Hepatocyte (in vitro differentiated cells): ENCODE measurements around the gene PRRG3. TPM values are rescaled to one million over a fixed set of nuclear protein-coding genes. Genes with fewer than 3 reads are reported as not detected.

ENCODE experiments used
- DNase-seq: peaks from one replicate; pipeline ENCODE4 v3.0.0-alpha.2; 2016; ENCODE audit warnings: low spot score
- H2AFZ ChIP-seq: fragments of 200-600 bp; sonication (generic); 2 replicates; pipeline ENCODE4 v1.6.0; 2016; ENCODE audit warnings: antibody characterized with exemption, mild to moderate bottlenecking
- H3K27ac ChIP-seq: fragments of 200-600 bp; sonication (generic); 2 replicates; pipeline ENCODE4 v1.5.1; 2016; ENCODE audit warnings: mild to moderate bottlenecking
- H3K27me3 ChIP-seq: fragments of 200-600 bp; sonication (generic); 2 replicates; pipeline ENCODE4 v1.6.1; 2016
- H3K36me3 ChIP-seq: fragments of 200-600 bp; sonication (generic); replicated peaks from 2 replicates; pipeline ENCODE4 v1.5.1; 2016; ENCODE audit warnings: low read depth; ENCODE audit not compliant: insufficient read depth
- H3K4me1 ChIP-seq: fragments of 200-600 bp; sonication (generic); 2 replicates; pipeline ENCODE4 v1.5.1; 2016; ENCODE audit warnings: mild to moderate bottlenecking, moderate library complexity; ENCODE audit not compliant: insufficient read depth
- H3K4me2 ChIP-seq: fragments of 200-600 bp; sonication (generic); 2 replicates; pipeline ENCODE4 v1.6.0; 2016
- H3K4me3 ChIP-seq: fragments of 200-600 bp; sonication (generic); 2 replicates; pipeline ENCODE4 v1.5.1; 2016; ENCODE audit warnings: mild to moderate bottlenecking
- H3K79me2 ChIP-seq: fragments of 200-600 bp; sonication (generic); 2 replicates; pipeline ENCODE4 v1.6.0; 2017; ENCODE audit warnings: mild to moderate bottlenecking
- H3K9me2 ChIP-seq: fragments of 200-600 bp; sonication (generic); replicated peaks from 2 replicates; pipeline ENCODE4 v1.6.0; 2017; ENCODE audit warnings: mild to moderate bottlenecking; ENCODE audit not compliant: insufficient read depth
- H3K9me3 ChIP-seq: fragments of 200-600 bp; sonication (generic); 2 replicates; pipeline ENCODE4 v1.5.1; 2016; ENCODE audit warnings: low read depth, mild to moderate bottlenecking
- H4K20me1 ChIP-seq: fragments of 200-600 bp; sonication (generic); 2 replicates; pipeline ENCODE4 v1.6.0; 2016; ENCODE audit warnings: mild to moderate bottlenecking; ENCODE audit not compliant: insufficient read depth, poor library complexity, severe bottlenecking
- EZH2 ChIP-seq: fragments of 200-600 bp; sonication (generic); IDR thresholded peaks from 2 replicates; pipeline ENCODE4 v1.6.1; 2016; ENCODE audit warnings: antibody characterized with exemption, mild to moderate bottlenecking, borderline replicate concordance
- EZH2phosphoT487 ChIP-seq: fragments of 200-600 bp; sonication (generic); IDR thresholded peaks from one replicate; pipeline ENCODE4 v1.6.1; 2018; ENCODE audit warnings: antibody characterized with exemption, mild to moderate bottlenecking, low read depth, moderate library complexity; ENCODE audit not compliant: unreplicated experiment, severe bottlenecking
- WGBS: methylation state at CpG from one replicate; pipeline ENCODE4 v1.1.6; 2016; ENCODE audit warnings: low lambda C conversion rate; ENCODE audit errors: missing lambda C conversion rate; 5-methylcytosine and 5-hydroxymethylcytosine counted together
- polyA plus RNA-seq: library from polyadenylated mRNA; unstranded; fragments of >200 nt; fragmentation: Nextera tagmentation; extraction: Ambion mirVana; gene quantifications from 2 replicates; pipeline ENCODE4 v1.2.1, GENCODE V29; 2016
- total RNA-seq: library from RNA; depleted of rRNA; stranded (reverse); fragments of >200 nt; gene quantifications from 2 replicates; pipeline ENCODE4 v1.2.3, GENCODE V29; 2014
- TF ChIP-seq, protein P1 (sequence below): fragments of 200-600 bp; sonication (generic); IDR thresholded peaks from 2 replicates; pipeline ENCODE4 v1.5.1; 2016; ENCODE audit warnings: antibody characterized with exemption, mild to moderate bottlenecking; ENCODE audit not compliant: poor library complexity

PRRG3 gene
- total and polyA plus RNA-seq, 2 experiments from 2014 or later: 0.17 to 0.22 TPM

DNA sequence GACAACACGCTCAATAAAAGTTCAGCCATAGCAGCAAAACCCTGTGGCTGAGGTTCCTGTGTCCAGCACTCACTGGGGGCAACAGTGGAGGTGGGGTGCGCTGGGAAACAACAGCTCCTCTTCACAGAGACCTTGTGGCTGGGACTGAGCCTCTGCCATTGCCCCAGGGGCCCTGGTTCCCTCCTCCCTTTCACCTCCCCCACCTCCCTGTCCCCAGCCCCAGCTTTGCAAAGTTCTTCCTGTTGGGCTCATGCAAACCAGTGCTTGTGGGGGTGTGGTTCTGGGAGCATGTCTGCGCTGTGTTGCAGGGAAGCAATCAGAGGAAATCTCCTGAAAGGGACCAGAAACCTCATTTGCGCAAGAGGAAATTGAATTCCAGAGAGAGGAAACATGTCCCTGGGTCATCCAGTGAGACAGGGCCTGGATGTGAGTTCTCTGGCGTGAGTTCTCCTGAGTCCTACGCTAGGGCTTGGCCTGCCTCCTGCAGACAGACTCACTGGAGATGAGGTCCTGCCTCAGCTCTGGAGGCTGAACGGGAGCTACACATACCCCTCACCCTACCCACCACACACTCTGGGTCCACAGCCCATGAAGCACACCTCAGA is 28.0 kb downstream of the PRRG3 start:
- Histone ChIP-seq H4K20me1 (no peaks in the 10 kb centered on the region), H3K27me3 (no peaks in the 10 kb centered on the region), H3K27ac (no peak overlapping the region), H3K4me1 (no peaks in the 10 kb centered on the region), H3K36me3 (no peaks in the 10 kb centered on the region), H3K4me2 (no peak overlapping the region), H3K9me2 (no peaks in the 10 kb centered on the region), H3K79me2 (no peaks in the 10 kb centered on the region), H3K4me3 (no peak overlapping the region), H3K9me3 (no peaks in the 10 kb centered on the region), H2AFZ (no peak overlapping the region)
- DNase-seq: no peak
- TF ChIP-seq EZH2phosphoT487 (no peak), EZH2 (no peak)
- TF ChIP-seq, protein P1, sequence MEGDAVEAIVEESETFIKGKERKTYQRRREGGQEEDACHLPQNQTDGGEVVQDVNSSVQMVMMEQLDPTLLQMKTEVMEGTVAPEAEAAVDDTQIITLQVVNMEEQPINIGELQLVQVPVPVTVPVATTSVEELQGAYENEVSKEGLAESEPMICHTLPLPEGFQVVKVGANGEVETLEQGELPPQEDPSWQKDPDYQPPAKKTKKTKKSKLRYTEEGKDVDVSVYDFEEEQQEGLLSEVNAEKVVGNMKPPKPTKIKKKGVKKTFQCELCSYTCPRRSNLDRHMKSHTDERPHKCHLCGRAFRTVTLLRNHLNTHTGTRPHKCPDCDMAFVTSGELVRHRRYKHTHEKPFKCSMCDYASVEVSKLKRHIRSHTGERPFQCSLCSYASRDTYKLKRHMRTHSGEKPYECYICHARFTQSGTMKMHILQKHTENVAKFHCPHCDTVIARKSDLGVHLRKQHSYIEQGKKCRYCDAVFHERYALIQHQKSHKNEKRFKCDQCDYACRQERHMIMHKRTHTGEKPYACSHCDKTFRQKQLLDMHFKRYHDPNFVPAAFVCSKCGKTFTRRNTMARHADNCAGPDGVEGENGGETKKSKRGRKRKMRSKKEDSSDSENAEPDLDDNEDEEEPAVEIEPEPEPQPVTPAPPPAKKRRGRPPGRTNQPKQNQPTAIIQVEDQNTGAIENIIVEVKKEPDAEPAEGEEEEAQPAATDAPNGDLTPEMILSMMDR: no peak
- WGBS: 84% methylated on average over 7 of the region's 7 CpGs

DNA sequence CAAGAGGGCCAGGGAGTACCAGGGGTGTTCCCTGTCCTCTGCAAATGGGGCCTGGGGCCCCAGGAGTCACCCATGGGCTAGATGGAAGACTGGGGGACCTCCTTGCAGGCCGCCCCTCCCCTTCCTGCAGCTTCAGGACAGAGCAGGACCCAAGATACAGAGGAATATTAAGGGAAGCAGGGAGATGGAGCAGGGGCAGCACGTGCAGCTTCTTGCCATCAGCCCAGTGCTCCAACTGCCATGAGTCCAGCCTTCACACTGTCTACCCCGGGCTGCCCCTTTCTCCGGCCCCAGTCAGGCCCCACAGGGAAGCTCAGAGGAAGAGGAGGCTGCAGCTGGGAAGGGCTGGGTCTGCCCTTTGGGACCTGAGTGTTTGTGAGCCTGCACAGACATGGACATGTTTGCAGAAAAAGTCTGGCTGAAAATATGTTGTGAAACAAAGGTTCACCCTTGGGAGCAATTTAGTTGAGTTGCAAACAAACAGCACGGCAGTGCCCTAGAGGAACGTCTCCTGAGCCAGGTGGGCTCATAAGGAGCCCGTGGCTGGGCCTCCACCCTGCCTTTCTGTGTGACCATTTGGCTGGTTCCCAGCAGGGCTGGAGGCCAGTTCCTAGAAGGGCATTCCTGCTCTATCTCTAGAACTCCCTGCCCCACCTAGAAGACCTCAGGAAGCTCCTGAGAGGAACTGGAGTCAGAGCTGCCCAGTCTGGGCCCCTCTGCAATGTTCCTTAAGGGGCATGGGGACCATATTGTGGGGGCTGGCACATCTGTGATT is 29.5 kb downstream of the PRRG3 start:
- no peak for DNase-seq
- Histone ChIP-seq H3K4me2 (no peak overlapping the region), H2AFZ (no peak overlapping the region), H3K79me2 (no peaks in the 10 kb centered on the region), H3K27me3 (no peaks in the 10 kb centered on the region), H3K27ac (no peak overlapping the region), H3K36me3 (no peaks in the 10 kb centered on the region), H3K4me1 (no peaks in the 10 kb centered on the region), H3K9me3 (no peaks in the 10 kb centered on the region), H3K4me3 (no peak overlapping the region), H3K9me2 (no peaks in the 10 kb centered on the region), H4K20me1 (no peaks in the 10 kb centered on the region)
- TF ChIP-seq, protein P1: no peak
- TF ChIP-seq EZH2phosphoT487: no peak
- TF ChIP-seq EZH2: no peak
- 66% methylated on average over 7 of the region's 7 CpGs for WGBS

DNA sequence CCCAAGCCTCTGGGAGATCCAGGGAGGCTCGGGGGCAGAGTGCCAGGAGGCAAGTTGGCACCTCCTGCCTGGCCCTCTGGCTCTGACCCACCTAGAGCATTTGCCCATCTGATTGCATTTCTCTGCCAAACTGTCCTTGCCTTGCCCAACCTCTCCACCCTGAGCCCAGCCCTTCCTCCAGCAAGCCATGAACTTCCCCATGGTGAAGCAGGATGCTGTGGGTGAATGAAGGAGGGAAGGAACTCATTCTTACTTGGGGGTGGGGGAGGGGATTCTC is 30.0 kb downstream of the PRRG3 start:
- H3K4me2 ChIP-seq: no peak overlapping the region
- no peak overlapping the region for H3K27ac ChIP-seq
- TF ChIP-seq EZH2: no peak
- TF ChIP-seq, protein P1: no peak
- WGBS: 50% methylated on average over 1 of the region's 1 CpG
- no peaks in the 10 kb centered on the region for H3K27me3 ChIP-seq
- no peaks in the 10 kb centered on the region for H3K9me2 ChIP-seq
- no peaks in the 10 kb centered on the region for H4K20me1 ChIP-seq
- no peak for DNase-seq
- H3K4me1 ChIP-seq: no peaks in the 10 kb centered on the region
- no peak overlapping the region for H3K4me3 ChIP-seq
- no peak overlapping the region for H2AFZ ChIP-seq
- no peaks in the 10 kb centered on the region for H3K79me2 ChIP-seq
- H3K36me3 ChIP-seq: no peaks in the 10 kb centered on the region
- no peaks in the 10 kb centered on the region for H3K9me3 ChIP-seq
